Measurements from ENCODE around the gene PTPRD.

DNA sequence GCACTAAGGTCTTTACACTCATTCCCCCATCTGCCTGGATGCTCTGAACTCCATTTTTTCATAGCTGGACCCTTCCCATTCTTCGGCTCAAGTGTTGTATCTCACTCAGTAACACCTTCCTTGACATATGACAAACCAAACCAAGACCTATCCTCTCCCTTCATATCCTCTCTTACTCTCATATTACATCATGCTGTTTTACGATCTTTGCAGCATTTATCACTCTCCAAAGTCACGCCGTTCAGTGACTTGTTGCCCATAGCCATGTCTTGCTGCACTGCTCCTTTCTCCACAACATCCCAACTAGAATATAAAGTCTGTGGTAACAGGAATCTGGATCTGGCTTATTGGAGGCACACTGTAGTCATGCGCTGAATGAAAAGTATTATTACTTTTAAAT lies 1889.6 kb downstream of the PTPRD start:
- TF ChIP-seq EZH2 (IDR thresholded peaks at IDR 0.05; ENCODE audit: borderline replicate concordance, low read length), result no peak
- TF ChIP-seq, protein P1, sequence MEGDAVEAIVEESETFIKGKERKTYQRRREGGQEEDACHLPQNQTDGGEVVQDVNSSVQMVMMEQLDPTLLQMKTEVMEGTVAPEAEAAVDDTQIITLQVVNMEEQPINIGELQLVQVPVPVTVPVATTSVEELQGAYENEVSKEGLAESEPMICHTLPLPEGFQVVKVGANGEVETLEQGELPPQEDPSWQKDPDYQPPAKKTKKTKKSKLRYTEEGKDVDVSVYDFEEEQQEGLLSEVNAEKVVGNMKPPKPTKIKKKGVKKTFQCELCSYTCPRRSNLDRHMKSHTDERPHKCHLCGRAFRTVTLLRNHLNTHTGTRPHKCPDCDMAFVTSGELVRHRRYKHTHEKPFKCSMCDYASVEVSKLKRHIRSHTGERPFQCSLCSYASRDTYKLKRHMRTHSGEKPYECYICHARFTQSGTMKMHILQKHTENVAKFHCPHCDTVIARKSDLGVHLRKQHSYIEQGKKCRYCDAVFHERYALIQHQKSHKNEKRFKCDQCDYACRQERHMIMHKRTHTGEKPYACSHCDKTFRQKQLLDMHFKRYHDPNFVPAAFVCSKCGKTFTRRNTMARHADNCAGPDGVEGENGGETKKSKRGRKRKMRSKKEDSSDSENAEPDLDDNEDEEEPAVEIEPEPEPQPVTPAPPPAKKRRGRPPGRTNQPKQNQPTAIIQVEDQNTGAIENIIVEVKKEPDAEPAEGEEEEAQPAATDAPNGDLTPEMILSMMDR (conservative IDR thresholded peaks at IDR 0.05 in 1 of 2, IDR thresholded peaks at IDR 0.05 in 1 of 2; ENCODE audit: extremely low read depth in 1 of 2, insufficient read depth in 1 of 2, low read depth in 1 of 2, low read length in 2 of 2), result no peak
